GM18508 (cell line): ENCODE results near the gene APAF1.

Experiments
- ATAC-seq: cut with Tn5 transposase; IDR thresholded peaks from one replicate; pipeline ENCODE4 v1.9.1; 2021; ENCODE audit warnings: moderate number of reproducible peaks; ENCODE audit not compliant: insufficient read depth, unreplicated experiment

The APAF1 gene

GRCh38 chr12:98669751-98670150 is 24.7 kb downstream of the APAF1 start:
- ATAC-seq = no peak

GRCh38 chr12:98671459-98671858 is 26.4 kb downstream of the APAF1 start:
- no peak for ATAC-seq

- no peak for ATAC-seq
These were observed 29.8 kb downstream of the APAF1 start for GRCh38 chr12:98674841-98675240.

GRCh38 chr12:98678236-98678945 is 33.3 kb downstream of the APAF1 start:
- no peak for ATAC-seq

GRCh38 chr12:98678946-98679610 is 34.0 kb downstream of the APAF1 start:
- ATAC-seq = no peak

GRCh38 chr12:98679611-98680005 is 34.5 kb downstream of the APAF1 start:
- ATAC-seq = no peak

- ATAC-seq = no peak
These were observed 39.1 kb downstream of the APAF1 start for GRCh38 chr12:98684199-98684598.

GRCh38 chr12:98686603-98687002 is 41.5 kb downstream of the APAF1 start:
- ATAC-seq = no peak

GRCh38 chr12:98691351-98691750 is 46.3 kb downstream of the APAF1 start:
- no peak for ATAC-seq

GRCh38 chr12:98696036-98696646 is 51.1 kb downstream of the APAF1 start:
- ATAC-seq = no peak

- ATAC-seq = no peak
These were observed 52.1 kb downstream of the APAF1 start for GRCh38 chr12:98697209-98697608.

- ATAC-seq = peak; percentile 87
These were observed 53.7 kb downstream of the APAF1 start for GRCh38 chr12:98698603-98699463.

GRCh38 chr12:98699586-98699985 is 54.5 kb downstream of the APAF1 start:
- ATAC-seq = no peak

GRCh38 chr12:98701166-98701565 is 56.1 kb downstream of the APAF1 start:
- no peak for ATAC-seq

GRCh38 chr12:98709022-98709421 is 63.9 kb downstream of the APAF1 start:
- ATAC-seq = no peak

GRCh38 chr12:98714426-98714825 is 69.3 kb downstream of the APAF1 start:
- no peak for ATAC-seq

GRCh38 chr12:98719515-98720504 is 74.7 kb downstream of the APAF1 start:
- no peak for ATAC-seq

GRCh38 chr12:98721204-98721702 is 76.2 kb downstream of the APAF1 start:
- no peak for ATAC-seq

- no peak for ATAC-seq
These were observed 79.5 kb downstream of the APAF1 start for GRCh38 chr12:98724384-98725155.
